Camera-type eye (tissue), 1 donor: ENCODE data around the gene PALM3. TPM values are rescaled to one million over a fixed set of nuclear protein-coding genes. Genes with fewer than 3 reads are reported as not detected.

ENCODE experiments used
- total RNA-seq: library from RNA; depleted of rRNA; stranded (reverse); fragments of >200 nt; gene quantifications from one replicate; pipeline ENCODE4 v1.2.3, GENCODE V29; 2014

Gene PALM3, protein sequence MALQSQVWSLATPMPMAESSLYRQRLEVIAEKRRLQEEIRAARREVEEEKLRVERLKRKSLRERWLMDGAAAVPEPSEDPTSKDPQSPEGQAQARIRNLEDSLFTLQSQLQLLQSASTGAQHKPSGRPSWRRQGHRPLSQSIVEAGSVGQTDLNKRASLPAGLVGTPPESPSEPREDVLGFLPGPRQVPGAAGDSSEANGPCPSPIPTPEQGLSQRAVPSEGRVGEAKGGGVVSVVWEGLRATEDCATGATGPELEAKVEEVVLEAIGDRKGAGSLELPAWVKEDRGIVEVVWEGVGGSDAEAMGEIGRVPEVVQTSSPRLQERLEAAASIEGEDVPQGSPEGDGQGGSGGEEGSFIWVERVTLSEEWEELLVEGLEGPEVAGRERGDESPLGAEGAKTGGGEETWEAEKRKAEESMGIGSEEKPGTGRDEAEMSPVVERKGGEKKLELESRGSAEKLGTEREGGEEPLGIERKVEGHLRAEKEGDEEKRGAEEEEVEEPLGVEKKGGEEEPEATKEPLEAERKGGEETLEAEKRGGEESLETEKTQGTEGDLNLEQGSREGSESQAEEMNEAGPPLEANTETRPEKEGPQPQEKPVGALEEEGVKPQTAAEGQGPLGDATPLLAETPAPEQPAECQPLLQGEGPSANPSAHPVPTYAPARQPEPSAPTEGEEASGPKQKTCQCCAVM
- 0.60 TPM for total RNA-seq

DNA sequence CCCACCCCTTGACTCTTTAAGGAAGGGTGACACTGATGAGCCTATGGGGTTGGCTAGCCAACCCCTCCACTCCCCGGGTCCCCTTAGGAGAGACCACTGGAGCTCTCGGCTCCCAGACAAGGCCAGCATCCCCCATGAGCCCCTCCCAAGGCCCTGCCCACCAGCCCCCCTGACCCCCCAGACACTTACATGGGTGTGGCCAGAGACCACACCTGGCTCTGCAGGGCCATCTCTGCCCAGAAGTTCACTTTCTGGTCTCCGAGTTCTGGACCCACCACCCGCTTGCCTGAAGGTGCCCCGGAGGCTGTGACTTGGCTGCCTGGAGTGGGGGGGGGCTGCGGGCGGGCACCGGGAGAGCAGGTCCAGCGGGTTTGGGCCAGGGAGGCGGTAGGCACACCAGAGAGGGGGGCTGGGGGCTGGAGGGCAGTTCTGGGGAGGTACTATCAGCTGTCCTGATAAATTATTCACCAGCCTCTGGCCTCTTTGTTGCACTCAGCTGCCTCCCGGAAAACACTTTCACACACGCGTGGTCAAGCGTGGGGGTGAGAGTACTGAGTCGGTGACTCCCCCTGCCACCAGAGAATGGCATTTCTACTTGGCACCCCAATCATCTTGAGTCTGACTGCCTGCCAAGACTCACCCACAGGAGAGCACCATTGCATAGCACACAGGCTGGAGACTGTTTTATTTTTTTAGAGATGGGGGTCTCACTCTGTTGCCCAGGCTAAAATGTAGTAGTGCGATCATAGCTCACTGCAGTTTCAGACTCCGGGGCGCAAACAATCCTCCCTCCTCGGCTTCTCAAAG lies at the start of gene PALM3:
PALM3 (minus strand) TSS at position 326 of the 807 bp plus-strand sequence; CDS start at position 230, 96 bp downstream.

DNA sequence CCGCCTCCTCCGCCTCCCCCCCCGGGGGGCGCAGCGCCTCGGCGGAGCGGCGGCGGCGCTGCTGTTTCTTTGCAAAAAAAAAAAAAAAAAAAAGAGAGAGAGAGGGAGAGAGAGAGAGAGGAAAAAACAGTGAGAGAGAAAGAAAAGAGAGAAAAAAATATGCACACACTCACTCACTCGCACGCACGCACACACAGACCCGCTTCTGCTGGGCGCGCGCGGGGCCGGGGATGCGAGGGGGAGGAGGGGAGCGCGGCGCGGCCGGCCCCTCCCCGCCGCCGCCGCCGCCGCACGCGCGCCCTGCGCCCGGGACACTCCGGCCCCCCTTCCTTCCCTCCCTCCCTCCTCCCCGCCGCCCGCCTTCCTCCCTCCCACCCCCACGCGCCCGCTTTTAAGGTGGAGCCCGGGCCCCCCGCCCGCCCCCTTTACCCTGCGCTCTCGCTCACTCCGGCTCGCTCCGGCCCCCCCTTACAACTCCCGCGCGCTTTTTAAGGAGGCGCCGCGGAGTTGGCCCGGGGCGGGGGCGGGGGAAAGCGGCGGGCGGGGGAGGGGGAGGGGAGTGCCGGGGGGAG lies 28.7 kb upstream of the PALM3 start, which contains the start of gene SAMD1:
SAMD1 (minus strand) TSS at position 243 of the 572 bp plus-strand sequence.

DNA sequence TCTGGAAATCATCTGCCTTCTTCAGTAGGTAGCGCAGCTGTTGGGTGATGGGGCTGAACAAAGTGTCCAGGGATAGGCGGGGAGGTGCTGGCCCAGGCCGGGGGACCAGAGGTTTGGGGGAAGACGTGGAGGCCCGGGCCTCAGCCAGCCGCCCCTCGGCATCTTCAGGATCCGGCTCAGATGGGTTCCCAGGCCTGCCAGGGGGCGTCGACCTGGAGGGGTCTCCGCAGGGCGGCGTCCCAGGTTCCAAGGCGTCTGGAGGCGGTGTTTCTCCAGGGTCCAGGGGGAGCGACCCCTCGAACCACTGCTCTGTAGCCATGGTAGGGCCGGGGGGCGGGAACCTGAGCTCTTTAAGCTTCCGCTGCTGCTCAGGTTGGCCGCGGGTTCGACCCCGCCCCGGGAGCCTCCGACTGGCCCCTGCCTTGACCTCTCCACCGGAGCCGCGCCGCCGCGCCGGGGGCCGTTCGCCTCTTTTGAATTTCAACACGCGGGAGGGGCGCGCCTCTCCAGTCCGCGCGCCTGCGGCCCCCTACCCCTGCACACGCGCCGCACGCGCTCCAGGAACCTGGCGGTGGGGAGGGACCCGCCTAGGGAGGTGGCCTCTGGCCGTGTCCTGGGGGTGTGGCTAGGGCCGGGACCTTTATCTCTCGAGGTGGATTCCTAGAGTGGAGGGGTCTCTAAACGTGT lies 23.6 kb upstream of the PALM3 start, which contains the start of gene C19orf67:
C19orf67 (minus strand) TSS at position 475 of the 687 bp plus-strand sequence; CDS start at position 319, 156 bp downstream.

DNA sequence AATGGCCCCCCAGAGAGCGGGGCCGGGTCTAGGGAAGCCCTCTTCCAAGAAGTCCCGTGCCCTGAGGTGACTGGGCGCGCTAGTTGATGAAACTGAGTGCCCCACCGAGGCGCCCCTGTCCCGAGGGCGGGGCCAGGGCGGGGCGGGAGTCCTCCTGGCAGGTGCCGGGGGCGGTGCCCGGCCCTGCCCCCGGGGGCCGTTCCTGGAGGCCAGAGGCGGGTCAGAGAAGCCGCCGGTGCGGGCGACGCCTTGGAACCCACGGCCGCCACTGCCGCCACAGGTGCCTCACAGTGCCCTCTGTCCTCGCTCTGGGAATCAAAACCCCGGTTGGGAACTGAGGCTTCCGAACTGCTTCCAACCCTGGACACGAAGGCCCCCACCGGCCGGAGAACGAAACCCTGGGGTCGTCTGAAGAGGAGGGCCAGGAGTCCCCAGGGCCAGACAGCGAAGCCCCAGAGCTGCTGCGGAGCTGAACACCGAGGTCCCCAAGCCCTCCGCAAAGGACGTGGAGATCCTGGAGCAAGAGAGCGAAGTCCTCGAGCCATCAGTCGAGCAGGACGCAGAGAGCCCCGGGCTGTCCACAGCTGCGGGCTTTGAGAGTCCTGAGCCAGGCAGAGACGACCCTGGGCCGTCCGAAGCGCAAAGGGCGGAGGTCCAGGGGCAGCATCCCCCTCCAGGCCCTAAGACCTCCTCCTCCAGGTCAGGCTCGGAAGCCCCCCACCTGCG lies 10.8 kb upstream of the PALM3 start, which contains the start of gene MISP3:
MISP3 (plus strand) TSS at position 252 of the 726 bp plus-strand sequence. CDS start 524 bp downstream, outside the sequence.

DNA sequence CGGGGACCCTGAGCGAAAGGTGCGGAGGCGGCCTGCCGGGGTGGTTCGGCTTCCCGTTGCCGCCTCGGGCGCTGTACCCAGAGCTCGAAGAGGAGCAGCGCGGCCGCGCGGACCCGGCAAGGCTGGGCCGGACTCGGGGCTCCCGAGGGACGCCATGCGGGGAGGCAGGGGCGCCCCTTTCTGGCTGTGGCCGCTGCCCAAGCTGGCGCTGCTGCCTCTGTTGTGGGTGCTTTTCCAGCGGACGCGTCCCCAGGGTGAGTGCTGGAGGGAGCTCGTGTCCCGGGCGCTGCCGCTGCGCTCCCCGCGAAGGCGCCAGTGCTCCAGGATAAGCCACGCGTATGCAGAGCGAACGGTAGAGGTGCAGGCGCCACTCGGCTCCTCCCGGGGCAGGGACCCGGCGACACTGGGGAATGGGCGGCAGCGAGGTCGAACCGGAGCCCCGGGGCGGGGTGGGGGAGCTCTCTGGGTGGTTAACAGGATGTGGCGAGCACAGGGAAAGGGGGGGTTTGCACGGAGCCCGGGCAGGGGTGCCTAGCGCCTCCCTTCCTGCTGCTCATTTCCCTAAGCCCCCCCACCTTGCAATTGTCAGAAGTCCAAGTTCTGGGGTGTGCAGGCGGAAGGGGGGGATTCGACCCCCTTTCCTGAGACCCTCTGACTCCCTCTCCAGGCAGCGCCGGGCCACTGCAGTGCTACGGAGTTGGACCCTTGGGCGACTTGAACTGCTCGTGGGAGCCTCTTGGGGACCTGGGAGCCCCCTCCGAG lies 30.0 kb downstream of the PALM3 start, which contains the start of gene IL27RA:
IL27RA (plus strand) TSS at position 44 of the 762 bp plus-strand sequence; CDS start at position 155, 111 bp downstream.

DNA sequence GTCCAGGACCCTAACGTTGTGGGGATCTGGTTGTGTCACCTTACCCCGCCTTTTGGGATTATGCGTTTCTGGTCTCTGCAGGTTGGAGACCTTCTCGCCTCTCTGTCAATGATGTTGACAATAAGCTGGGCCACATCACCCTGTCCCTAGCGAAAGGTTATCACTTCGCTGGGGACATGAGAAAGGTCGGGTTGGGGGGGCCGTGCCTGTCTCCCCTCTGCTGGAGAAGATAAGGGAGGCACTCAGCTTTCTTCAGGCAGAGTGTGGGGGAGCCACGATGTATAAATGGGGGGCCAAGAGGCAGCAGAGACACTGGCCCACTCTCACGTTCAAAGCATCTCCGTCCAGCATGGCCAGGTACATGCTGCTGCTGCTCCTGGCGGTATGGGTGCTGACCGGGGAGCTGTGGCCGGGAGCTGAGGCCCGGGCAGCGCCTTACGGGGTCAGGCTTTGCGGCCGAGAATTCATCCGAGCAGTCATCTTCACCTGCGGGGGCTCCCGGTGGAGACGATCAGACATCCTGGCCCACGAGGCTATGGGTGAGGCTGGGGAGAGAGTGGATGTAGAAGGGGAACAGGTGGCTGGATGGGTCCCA lies 33.9 kb downstream of the PALM3 start, which contains the start of gene RLN3:
RLN3 (plus strand) TSS at position 293 of the 595 bp plus-strand sequence; CDS start at position 350, 57 bp downstream.

DNA sequence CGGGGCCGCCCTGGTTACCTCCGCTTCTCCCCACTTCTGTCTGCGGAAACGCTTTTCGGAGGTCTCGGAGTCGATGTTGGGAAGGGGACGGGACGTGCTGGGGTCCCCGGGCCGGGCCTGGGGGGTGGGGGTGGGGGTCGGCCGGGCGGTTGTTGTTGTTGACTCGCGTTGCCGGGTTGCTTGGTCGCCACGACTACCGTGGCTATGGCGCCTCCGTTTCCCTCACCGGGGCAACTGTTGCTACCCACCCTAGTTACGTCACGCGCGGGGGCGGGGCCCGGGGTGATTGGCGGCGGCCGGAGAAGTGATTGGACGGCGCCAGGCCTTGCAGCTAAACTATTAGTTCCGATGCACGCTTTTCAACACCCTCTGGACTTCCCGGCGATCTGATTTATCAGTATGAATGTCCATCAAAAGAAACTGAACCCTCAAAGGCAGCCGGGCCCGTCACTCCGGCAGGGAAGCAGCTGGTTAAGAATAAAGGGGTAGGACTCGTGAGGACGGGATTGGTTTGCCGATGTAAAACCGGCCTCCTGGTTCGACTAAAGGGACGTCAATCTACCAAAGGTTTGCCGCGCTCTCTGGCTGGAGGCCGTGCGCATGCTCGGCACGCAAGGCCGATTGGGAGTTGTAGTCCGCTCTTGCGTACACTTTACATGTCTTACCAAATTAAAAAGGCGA lies 55.7 kb downstream of the PALM3 start, which contains the start of gene RFX1:
RFX1 (minus strand) TSS at position 236 of the 681 bp plus-strand sequence. CDS start 12,477 bp downstream, outside the sequence.

Other genes starting within 250 kb of the PALM3 start
- 1.0 TPM for gene NANOS3, start 184.9 kb downstream of the PALM3 start, total RNA-seq
- gene BRME1, start 156.0 kb downstream of the PALM3 start, total RNA-seq = 5.5 TPM
- gene CC2D1A, start 155.9 kb downstream of the PALM3 start, total RNA-seq = 19.2 TPM
- gene PODNL1, start 123.7 kb downstream of the PALM3 start, total RNA-seq = 3.3 TPM
- 11.7 TPM for gene DCAF15, start 109.6 kb downstream of the PALM3 start, total RNA-seq
- gene RFX1, start 55.8 kb downstream of the PALM3 start, total RNA-seq = 10.4 TPM
- gene RLN3, start 33.9 kb downstream of the PALM3 start, total RNA-seq = not detected
- gene IL27RA, start 30.3 kb downstream of the PALM3 start, total RNA-seq = 3.2 TPM
- 0.71 TPM for gene MISP3, start 10.7 kb upstream of the PALM3 start, total RNA-seq
- gene C19orf67, start 23.7 kb upstream of the PALM3 start, total RNA-seq = not detected
- 31.8 TPM for gene SAMD1, start 28.7 kb upstream of the PALM3 start, total RNA-seq
- gene PRKACA, start 55.7 kb upstream of the PALM3 start, total RNA-seq = 61.7 TPM
- gene ASF1B, start 74.5 kb upstream of the PALM3 start, total RNA-seq = 8.1 TPM
- 55.4 TPM for gene ADGRL1, start 144.1 kb upstream of the PALM3 start, total RNA-seq